Measurements from ENCODE around the gene VOPP1. TPM values are rescaled to one million over a fixed set of nuclear protein-coding genes. Genes with fewer than 3 reads are reported as not detected.

VOPP1 gene
- total RNA-seq, 1 experiment from 2014 or later: 30.3 TPM

DNA sequence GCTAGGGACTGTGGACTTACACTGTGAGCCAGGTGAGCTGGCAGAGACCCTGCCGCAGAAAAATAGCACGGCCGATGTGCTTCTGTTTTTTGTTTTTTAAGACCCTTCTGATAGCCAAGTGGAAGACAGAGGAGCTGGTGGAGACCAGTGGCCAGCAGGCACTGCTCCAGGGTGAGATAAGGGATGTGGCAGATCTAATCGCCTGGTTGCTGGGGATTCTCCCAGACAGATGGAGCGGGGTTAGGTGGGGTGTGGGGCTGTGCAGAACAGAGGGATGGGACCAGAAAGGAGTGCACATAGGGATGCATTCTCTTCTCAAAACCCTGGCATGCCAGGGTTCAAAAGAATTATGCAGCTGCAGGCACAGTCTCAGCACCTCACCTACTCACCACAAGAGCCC lies 82.2 kb downstream of the VOPP1 start:
- ChIA-PET CTCF (no interaction called here), POLR2A (no interaction called here), RAD21 (ENCODE audit: low non-redundant PET in 1 of 2, low total read pairs in 2 of 2, uncharacterized antibody in 2 of 2, unreplicated experiment in 2 of 2) (no interaction called here)
- no peaks in the 10 kb centered on the region for H3K27me3 ChIP-seq (ENCODE audit: insufficient read depth, low read length)
- no peaks in the 10 kb centered on the region for H4K20me1 ChIP-seq (ENCODE audit: insufficient read depth)
- no peak overlapping the region for H3K4me3 ChIP-seq (replicated peaks in 1 of 2; ENCODE audit: low read depth in 1 of 2, low read length in 2 of 2)
- H3K4me2 ChIP-seq (ENCODE audit: low read length): no peak overlapping the region
- H3K9ac ChIP-seq (ENCODE audit: low read length): no peak overlapping the region
- H3K79me2 ChIP-seq (ENCODE audit: insufficient read depth, low read length): no peaks in the 10 kb centered on the region
- no TSS peak for BruUV-seq (replicated peaks)
- TF ChIP-seq CBX3 (IDR thresholded peaks at IDR 0.05; ENCODE audit: low read depth) (no peak), POLR2AphosphoS5 (IDR thresholded peaks at IDR 0.05; ENCODE audit: low read depth, low read length) (no peak), EZH2 (IDR thresholded peaks at IDR 0.05) (no peak), ZNF274 (IDR thresholded peaks at IDR 0.05; ENCODE audit: low read depth, low read length) (no peak)
- TF ChIP-seq, protein P1, sequence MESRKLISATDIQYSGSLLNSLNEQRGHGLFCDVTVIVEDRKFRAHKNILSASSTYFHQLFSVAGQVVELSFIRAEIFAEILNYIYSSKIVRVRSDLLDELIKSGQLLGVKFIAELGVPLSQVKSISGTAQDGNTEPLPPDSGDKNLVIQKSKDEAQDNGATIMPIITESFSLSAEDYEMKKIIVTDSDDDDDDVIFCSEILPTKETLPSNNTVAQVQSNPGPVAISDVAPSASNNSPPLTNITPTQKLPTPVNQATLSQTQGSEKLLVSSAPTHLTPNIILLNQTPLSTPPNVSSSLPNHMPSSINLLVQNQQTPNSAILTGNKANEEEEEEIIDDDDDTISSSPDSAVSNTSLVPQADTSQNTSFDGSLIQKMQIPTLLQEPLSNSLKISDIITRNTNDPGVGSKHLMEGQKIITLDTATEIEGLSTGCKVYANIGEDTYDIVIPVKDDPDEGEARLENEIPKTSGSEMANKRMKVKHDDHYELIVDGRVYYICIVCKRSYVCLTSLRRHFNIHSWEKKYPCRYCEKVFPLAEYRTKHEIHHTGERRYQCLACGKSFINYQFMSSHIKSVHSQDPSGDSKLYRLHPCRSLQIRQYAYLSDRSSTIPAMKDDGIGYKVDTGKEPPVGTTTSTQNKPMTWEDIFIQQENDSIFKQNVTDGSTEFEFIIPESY (IDR thresholded peaks at IDR 0.05; ENCODE audit: extremely low read depth, insufficient replicate concordance, low read length): no peak
- no peaks in the 10 kb centered on the region for H3K4me1 ChIP-seq (ENCODE audit: control insufficient read depth in 1 of 2, insufficient read depth in 2 of 2, low read length in 2 of 2)
- no peaks in the 10 kb centered on the region for H3K9me2 ChIP-seq (ENCODE audit: insufficient read depth)
- ATAC-seq (no peak), DNase-seq (ENCODE audit: low read depth, low spot score) (no peak)
- no peak overlapping the region for H2AFZ ChIP-seq (ENCODE audit: low read depth, low read length, poor library complexity, severe bottlenecking)
- H3K36me3 ChIP-seq (ENCODE audit: control insufficient read depth in 1 of 2, insufficient read depth in 2 of 2, low read length in 2 of 2): no peaks in the 10 kb centered on the region
- intact Hi-C loops (cut with micrococcal nuclease): no loop called here
- H3K9me3 ChIP-seq (ENCODE audit: control insufficient read depth in 1 of 2, insufficient read depth in 1 of 2, low read depth in 1 of 2, low read length in 2 of 2): no peaks in the 10 kb centered on the region
- no peak overlapping the region for H3K27ac ChIP-seq (ENCODE audit: low read depth, low read length)

DNA sequence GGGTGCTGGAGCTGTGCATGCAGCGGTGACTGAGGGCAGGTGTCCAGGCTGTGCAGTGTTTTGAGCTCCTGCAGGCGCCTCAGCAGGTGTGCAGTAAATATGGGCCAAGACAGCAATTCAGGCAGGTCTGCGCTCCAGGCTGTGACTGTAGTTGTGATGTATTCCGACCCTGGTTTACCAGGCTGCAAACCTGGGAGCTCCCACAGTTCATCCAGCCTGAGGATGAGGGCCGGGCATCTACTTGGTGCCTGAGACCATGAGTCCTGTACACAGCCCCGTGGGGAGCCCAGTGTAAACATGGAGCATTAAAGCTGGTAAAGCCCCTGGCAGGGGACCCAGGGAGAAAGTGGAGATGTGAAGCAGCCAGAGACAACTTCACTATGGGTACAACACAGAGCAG lies 82.8 kb downstream of the VOPP1 start:
- Histone ChIP-seq H3K4me1 (ENCODE audit: control insufficient read depth in 1 of 2, insufficient read depth in 2 of 2, low read length in 2 of 2) (no peaks in the 10 kb centered on the region), H3K4me3 (replicated peaks in 1 of 2; ENCODE audit: low read depth in 1 of 2, low read length in 2 of 2) (no peak overlapping the region), H3K9ac (ENCODE audit: low read length) (no peak overlapping the region), H3K27me3 (ENCODE audit: insufficient read depth, low read length) (no peaks in the 10 kb centered on the region), H3K27ac (ENCODE audit: low read depth, low read length) (no peak overlapping the region), H3K79me2 (ENCODE audit: insufficient read depth, low read length) (no peaks in the 10 kb centered on the region), H3K4me2 (ENCODE audit: low read length) (no peak overlapping the region), H2AFZ (ENCODE audit: low read depth, low read length, poor library complexity, severe bottlenecking) (no peak overlapping the region), H3K9me3 (ENCODE audit: control insufficient read depth in 1 of 2, insufficient read depth in 1 of 2, low read depth in 1 of 2, low read length in 2 of 2) (no peaks in the 10 kb centered on the region), H4K20me1 (ENCODE audit: insufficient read depth) (no peaks in the 10 kb centered on the region), H3K9me2 (ENCODE audit: insufficient read depth) (no peaks in the 10 kb centered on the region), H3K36me3 (ENCODE audit: control insufficient read depth in 1 of 2, insufficient read depth in 2 of 2, low read length in 2 of 2) (no peaks in the 10 kb centered on the region)
- CTCF ChIA-PET: no interaction called here
- no peak for DNase-seq (ENCODE audit: low read depth, low spot score)
- no peak for ATAC-seq
- BruUV-seq (replicated peaks): no TSS peak
- intact Hi-C loops (cut with micrococcal nuclease): no loop called here
- RAD21 ChIA-PET (ENCODE audit: low non-redundant PET in 1 of 2, low total read pairs in 2 of 2, uncharacterized antibody in 2 of 2, unreplicated experiment in 2 of 2): no interaction called here
- POLR2A ChIA-PET: no interaction called here
- TF ChIP-seq, protein P2, sequence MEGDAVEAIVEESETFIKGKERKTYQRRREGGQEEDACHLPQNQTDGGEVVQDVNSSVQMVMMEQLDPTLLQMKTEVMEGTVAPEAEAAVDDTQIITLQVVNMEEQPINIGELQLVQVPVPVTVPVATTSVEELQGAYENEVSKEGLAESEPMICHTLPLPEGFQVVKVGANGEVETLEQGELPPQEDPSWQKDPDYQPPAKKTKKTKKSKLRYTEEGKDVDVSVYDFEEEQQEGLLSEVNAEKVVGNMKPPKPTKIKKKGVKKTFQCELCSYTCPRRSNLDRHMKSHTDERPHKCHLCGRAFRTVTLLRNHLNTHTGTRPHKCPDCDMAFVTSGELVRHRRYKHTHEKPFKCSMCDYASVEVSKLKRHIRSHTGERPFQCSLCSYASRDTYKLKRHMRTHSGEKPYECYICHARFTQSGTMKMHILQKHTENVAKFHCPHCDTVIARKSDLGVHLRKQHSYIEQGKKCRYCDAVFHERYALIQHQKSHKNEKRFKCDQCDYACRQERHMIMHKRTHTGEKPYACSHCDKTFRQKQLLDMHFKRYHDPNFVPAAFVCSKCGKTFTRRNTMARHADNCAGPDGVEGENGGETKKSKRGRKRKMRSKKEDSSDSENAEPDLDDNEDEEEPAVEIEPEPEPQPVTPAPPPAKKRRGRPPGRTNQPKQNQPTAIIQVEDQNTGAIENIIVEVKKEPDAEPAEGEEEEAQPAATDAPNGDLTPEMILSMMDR (IDR thresholded peaks at IDR 0.05 in 2 of 3, conservative IDR thresholded peaks at IDR 0.05 in 1 of 3; ENCODE audit: borderline replicate concordance in 1 of 3, insufficient read depth in 1 of 3, low read depth in 2 of 3, low read length in 2 of 3): no peak
- no peak for TF ChIP-seq CBX3 (IDR thresholded peaks at IDR 0.05; ENCODE audit: low read depth)
- TF ChIP-seq TCF7L2 (IDR thresholded peaks at IDR 0.05; ENCODE audit: borderline replicate concordance, extremely low read depth, insufficient read depth, insufficient read length): no peak
- TF ChIP-seq, protein P3, sequence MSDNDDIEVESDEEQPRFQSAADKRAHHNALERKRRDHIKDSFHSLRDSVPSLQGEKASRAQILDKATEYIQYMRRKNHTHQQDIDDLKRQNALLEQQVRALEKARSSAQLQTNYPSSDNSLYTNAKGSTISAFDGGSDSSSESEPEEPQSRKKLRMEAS (IDR thresholded peaks at IDR 0.05): no peak
- TF ChIP-seq, protein P4, sequence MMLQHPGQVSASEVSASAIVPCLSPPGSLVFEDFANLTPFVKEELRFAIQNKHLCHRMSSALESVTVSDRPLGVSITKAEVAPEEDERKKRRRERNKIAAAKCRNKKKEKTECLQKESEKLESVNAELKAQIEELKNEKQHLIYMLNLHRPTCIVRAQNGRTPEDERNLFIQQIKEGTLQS (IDR thresholded peaks at IDR 0.05): no peak
- TF ChIP-seq EGR1 (IDR thresholded peaks at IDR 0.05; ENCODE audit: low read depth): no peak
- no peak for TF ChIP-seq JUND (IDR thresholded peaks at IDR 0.05)
- no peak for TF ChIP-seq EZH2 (IDR thresholded peaks at IDR 0.05)
- no peak for TF ChIP-seq EZH2phosphoT487 (IDR thresholded peaks at IDR 0.05; ENCODE audit: borderline replicate concordance)
- no peak for TF ChIP-seq SP1 (IDR thresholded peaks at IDR 0.05; ENCODE audit: low read depth)

Measured in HCT116 (cell line).